Epithelial cell of prostate (primary cell): ENCODE data around the gene TUBB.

Source experiments
- DNase-seq: peaks from one replicate; pipeline ENCODE4 v3.0.0-alpha.2; 2011; ENCODE audit warnings: low read depth, low spot score
- H3K27ac ChIP-seq: fragments of 450-650 bp; 2 replicates; pipeline ENCODE4 v1.5.1; 2017; ENCODE audit warnings: mild to moderate bottlenecking

TUBB gene

DNA sequence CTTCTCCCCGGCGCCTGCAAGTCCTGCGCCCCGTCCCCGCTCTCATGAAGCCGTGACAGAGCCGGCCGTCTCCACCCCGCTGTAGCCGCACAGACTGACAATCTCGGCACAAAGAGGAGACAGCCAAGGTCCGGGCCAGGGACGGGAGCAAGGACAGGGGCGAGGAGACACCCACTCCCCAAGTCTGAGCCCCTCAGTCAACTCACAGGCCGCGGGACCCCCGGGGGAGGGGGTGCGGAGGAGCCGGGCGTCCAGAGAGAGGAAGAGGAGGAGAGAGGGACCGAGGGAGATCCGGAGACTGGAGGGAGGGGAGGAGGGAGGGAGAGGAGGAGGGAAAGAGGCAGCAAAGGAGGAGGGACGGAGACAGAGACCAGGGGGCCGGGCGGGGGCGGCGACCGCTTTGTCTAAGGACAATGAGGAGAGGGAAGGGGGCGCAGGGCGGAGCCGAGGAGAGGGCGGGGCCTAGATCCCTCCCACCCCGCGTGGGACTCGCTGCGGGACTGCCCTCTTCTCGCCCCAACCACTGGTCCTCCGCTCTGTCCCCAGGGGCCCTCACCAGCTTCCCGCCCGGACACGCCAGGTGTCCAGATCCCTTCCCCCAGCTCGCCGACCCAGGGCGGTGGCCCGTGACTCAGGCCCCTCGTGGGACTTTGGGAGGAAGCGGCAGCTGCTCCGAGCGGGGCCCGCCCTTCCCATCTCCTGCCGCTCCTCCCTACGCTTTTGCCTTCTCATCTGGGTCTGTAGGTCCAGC is 33.1 kb upstream of the TUBB start:
- H3K27ac ChIP-seq: peak overlapping the region; percentile 98
- peak; percentile 83 for DNase-seq

- DNase-seq: no peak
- peak overlapping the region; percentile 98 for H3K27ac ChIP-seq
These were observed 32.3 kb upstream of the TUBB start for GRCh38 chr6:30687659-30688431.

GRCh38 chr6:30688569-30688968 is 31.6 kb upstream of the TUBB start:
- peak overlapping the region; percentile 98 for H3K27ac ChIP-seq
- no peak for DNase-seq

DNA sequence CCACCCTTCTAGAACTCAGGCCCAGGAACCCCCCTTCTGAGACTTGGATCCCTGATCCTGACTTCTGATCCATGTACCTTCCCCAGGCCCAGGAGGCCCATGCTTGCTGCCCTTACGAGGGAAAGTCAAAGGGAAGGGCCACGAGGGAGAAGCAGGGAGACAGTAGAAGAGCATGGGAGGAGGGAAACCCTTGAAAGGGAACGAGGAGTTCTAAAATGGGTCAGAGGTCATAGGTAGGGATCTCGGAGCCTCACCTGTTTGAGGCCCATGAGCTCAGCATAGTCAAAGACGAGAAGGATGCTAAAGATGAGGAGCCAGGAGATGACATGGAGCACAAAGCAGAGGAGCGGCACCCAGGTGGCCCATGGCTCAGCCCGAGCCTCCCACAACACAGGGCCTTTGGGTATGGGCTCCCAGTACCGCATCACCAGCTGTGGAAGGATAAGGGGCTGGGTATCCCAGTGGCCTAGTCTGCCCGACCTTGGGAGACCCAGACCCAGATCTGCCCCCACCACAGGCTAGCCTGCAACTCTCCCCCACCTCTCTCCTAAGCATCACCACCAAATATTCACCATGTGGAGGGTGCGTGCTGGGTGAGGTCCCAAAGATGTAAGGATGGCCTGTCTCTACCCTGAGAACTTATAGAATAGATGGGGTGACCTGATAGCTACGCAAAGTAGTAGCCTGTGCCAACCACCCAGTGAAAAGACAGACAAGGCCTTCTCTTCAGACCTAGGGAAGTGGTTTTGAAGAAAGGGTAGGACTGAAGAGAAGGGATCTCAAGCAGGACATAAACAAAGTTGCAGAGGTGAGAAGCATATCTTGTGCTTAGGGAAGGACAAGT is 30.9 kb upstream of the TUBB start:
- no peak for DNase-seq
- H3K27ac ChIP-seq: peak overlapping the region; percentile 98

GRCh38 chr6:30689985-30690384 is 30.2 kb upstream of the TUBB start:
- peak overlapping the region; percentile 98 for H3K27ac ChIP-seq

GRCh38 chr6:30690403-30691207 is 29.5 kb upstream of the TUBB start, which contains the start of gene NRM:
Gene NRM (minus strand): TSS chr6:30690984. CDS start chr6:30690974, 10 bp downstream.
- peak; percentile 50 for DNase-seq
- peak within 1 kb of the TSS; percentile 98 for H3K27ac ChIP-seq

More at GRCh38 chr6:30689985-30690384, 30.2 kb upstream of the TUBB start:
- no peak for DNase-seq

DNA sequence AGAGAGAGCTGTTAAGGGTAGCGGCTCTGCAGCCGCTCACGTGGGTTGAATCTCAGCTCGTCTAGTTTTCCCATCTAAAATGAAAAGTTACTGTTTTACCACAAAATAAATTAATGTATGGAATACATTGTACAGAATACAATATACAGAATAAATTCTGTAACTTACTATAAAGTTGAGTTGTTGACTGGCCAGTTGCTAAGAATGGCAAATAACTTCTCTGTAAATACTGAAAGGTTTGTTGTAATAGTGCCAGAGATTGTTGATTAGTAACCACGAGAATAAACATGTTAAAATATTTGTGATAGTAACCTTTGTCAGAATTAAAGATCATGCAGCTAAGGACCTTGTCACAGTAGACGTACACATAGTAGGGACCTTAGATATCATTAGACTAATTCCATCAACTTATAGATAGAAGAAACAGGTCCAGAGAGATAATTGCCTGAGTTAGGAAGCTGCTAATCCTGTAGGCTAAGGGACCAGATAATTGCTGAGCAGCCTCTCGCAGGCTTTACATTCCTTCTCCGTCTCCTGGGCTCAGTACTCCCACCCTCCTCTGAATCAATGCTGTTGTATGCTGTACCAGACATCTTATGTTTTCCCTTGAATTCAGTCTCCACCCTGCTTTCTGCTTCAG is 28.8 kb upstream of the TUBB start:
- DNase-seq: no peak
- H3K27ac ChIP-seq: peak overlapping the region; percentile 98

DNA sequence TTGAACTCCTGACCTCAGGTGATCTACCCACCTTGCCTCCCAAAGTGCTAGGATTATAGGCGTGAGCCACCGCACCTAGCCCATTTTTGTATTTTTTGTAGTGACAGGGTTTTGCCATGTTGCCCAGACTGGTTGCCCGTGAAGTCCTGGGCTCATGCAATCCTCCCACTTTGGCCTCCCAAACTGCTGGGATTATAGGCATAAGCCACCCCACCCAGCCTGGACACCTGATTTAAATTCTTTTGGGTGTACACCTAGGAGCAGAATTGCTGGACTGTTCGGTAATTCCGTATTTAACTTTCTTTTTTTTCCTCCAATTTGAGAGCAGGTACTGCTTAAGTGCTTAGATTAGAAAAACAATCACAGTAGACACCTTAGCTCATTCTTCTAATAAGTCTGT is 23.7 kb upstream of the TUBB start:
- H3K27ac ChIP-seq: no peak overlapping the region
- DNase-seq: no peak

GRCh38 chr6:30700340-30700739 is 19.8 kb upstream of the TUBB start:
- DNase-seq: no peak
- peak overlapping the region; percentile 12 for H3K27ac ChIP-seq

DNA sequence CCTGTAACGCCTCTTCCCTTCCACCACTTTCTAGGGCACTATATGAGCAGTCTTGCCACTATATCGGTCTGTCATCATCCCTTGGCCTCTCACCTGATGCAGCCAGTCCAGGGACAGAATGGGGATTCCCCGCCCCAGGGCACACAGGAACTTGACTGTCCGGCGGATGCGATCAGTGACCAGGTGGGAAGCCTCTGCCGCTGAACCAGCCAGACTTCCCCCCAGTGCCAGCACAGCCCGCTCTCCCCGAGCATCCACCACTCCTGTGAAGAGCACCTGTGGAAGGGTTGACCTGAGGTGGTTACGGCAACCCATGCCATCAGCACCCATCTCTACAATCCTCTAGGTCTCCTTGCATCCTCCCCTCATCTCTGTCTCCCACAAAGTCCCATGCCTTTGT is 17.1 kb upstream of the TUBB start:
- no peak overlapping the region for H3K27ac ChIP-seq
- DNase-seq: no peak

- no peak overlapping the region for H3K27ac ChIP-seq
- DNase-seq: no peak
These were observed 16.3 kb upstream of the TUBB start for GRCh38 chr6:30703821-30704220.

GRCh38 chr6:30705620-30706019 is 14.5 kb upstream of the TUBB start:
- no peak overlapping the region for H3K27ac ChIP-seq
- DNase-seq: no peak

DNA sequence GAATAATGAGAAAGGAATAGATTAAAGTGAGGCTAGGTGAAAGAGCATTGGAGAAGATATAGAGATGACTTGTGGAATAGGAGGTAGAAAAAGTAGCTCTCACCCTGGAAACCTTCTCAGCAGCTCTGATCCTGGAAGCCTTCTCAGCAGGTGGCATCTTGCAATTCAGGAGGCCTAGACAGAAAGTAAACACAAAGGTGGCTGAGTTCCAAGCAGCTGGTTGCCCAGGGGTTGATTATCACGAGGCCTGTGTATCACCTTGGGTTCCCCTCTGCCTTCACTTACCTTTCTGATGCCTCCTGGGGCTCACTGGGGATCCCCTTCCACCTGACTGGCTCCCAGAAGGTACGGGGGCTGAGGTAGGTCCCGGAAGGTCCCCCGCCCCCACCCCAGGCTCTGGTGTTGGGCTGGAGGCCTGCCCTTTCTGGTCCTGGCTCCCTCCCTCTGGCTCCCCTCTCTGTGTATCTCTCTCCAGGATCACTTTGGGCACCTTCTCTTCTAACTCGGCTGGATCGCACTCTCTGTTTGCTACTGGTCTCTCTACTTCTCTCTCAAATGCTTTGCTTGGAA is 12.8 kb upstream of the TUBB start:
- no peak overlapping the region for H3K27ac ChIP-seq
- DNase-seq: no peak

DNA sequence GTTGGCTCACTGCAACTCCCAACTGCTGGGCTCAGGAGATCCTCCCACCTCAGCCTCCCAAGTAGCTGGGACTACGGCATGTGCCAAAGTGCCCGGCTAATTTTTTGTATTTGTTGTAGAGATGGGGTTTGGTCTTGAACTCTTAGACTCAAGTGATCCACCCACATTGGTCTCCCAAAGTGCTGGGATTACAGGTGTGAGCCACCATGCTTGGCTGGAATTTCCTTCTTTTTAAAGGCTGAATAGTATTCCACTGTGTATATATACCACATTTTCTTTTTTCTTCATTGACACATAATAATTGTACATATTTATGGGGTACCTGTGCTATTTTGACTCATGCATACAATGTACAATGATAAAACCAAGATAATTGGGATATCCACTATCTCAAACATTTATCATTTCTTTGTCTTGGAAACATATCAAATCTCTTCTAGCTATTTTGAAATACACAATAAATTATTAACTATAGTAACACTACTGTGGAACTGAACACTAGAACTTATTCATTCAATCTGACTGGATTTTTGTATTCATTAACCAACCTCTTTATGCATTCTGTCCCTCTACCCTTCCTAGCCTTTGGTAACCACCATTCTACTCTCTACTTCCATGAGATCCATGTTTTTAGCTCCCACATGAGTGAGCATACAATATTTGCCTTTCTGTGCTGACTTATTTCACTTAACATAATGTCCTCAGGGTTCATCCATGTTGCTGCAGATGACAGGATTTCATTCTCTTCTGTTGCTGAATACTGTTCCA is 10.9 kb upstream of the TUBB start:
- no peak overlapping the region for H3K27ac ChIP-seq
- no peak for DNase-seq

DNA sequence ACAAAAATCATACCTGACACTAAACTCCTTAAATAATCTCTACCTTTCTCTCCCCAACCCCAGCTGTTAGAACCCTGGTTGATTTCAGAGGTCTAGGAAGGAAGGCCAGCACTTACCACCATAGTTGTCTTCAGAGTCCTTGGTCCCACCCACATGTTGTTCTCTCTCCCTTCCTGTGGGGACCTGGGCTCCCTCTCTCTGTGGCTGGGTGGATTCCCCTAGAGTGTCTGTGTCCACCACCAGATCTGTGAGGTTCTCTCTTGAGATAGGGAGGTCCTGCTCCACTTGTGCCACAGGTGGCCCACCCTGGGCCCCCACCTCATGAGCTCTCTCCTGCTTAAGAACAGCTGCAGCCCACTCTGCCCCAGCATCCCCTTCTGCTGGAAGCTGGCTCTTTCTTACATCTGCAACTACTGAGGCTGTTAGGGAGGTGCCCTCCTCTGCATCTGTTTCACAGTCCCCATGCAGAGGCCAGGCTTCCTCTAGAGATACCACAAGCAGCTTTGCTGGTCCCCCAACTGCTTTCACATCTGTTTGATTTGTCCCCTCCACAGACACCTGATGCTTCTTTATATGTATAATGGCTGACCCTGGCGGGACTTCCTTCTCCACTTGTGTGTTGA is 8.3 kb upstream of the TUBB start:
- DNase-seq: no peak
- H3K27ac ChIP-seq: no peak overlapping the region

DNA sequence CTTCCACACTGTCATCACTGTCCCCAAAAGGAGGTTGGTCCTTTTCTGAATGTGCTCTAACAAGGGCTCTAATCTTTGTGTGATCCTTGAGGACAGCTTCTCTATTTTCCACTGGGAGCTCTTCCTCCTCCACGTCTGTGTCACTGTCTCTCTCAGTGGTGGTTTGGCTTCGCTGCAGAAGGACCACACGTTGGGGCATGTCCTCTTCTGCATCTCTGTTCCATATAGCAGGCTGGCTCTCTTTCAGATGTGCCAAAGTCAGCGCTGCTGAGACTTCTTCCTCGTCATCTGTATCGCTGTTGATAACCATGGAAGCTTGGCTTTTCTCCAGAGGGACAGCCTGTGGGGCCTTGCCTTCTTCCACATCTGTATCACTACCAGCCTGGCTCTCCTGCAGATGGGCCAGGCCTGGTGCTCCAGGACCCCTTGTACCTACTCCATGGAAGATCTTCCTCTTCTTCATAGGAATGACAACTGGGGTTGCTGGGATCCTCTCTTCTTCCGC is 7.7 kb upstream of the TUBB start:
- no peak overlapping the region for H3K27ac ChIP-seq
- no peak for DNase-seq

- no peak for DNase-seq
- H3K27ac ChIP-seq: no peak overlapping the region
These were observed 5.9 kb upstream of the TUBB start for GRCh38 chr6:30714263-30714662.

GRCh38 chr6:30716879-30717128 is 3.3 kb upstream of the TUBB start:
- no peak for DNase-seq

More at GRCh38 chr6:30716879-30717128, 3.3 kb upstream of the TUBB start:
- H3K27ac ChIP-seq: peak overlapping the region; percentile 95
